Hepatocyte (in vitro differentiated cells): ENCODE results near the gene MVB12B. TPM values are rescaled to one million over a fixed set of nuclear protein-coding genes. Genes with fewer than 3 reads are reported as not detected.

ENCODE experiments used
- DNase-seq: peaks from one replicate; pipeline ENCODE4 v3.0.0-alpha.2; 2016; ENCODE audit warnings: low spot score
- H2AFZ ChIP-seq: fragments of 200-600 bp; sonication (generic); 2 replicates; pipeline ENCODE4 v1.6.0; 2016; ENCODE audit warnings: antibody characterized with exemption, mild to moderate bottlenecking
- H3K27ac ChIP-seq: fragments of 200-600 bp; sonication (generic); 2 replicates; pipeline ENCODE4 v1.5.1; 2016; ENCODE audit warnings: mild to moderate bottlenecking
- H3K27me3 ChIP-seq: fragments of 200-600 bp; sonication (generic); 2 replicates; pipeline ENCODE4 v1.6.1; 2016
- H3K36me3 ChIP-seq: fragments of 200-600 bp; sonication (generic); replicated peaks from 2 replicates; pipeline ENCODE4 v1.5.1; 2016; ENCODE audit warnings: low read depth; ENCODE audit not compliant: insufficient read depth
- H3K4me1 ChIP-seq: fragments of 200-600 bp; sonication (generic); 2 replicates; pipeline ENCODE4 v1.5.1; 2016; ENCODE audit warnings: mild to moderate bottlenecking, moderate library complexity; ENCODE audit not compliant: insufficient read depth
- H3K4me2 ChIP-seq: fragments of 200-600 bp; sonication (generic); 2 replicates; pipeline ENCODE4 v1.6.0; 2016
- H3K4me3 ChIP-seq: fragments of 200-600 bp; sonication (generic); 2 replicates; pipeline ENCODE4 v1.5.1; 2016; ENCODE audit warnings: mild to moderate bottlenecking
- H3K79me2 ChIP-seq: fragments of 200-600 bp; sonication (generic); 2 replicates; pipeline ENCODE4 v1.6.0; 2017; ENCODE audit warnings: mild to moderate bottlenecking
- H3K9me2 ChIP-seq: fragments of 200-600 bp; sonication (generic); replicated peaks from 2 replicates; pipeline ENCODE4 v1.6.0; 2017; ENCODE audit warnings: mild to moderate bottlenecking; ENCODE audit not compliant: insufficient read depth
- H3K9me3 ChIP-seq: fragments of 200-600 bp; sonication (generic); 2 replicates; pipeline ENCODE4 v1.5.1; 2016; ENCODE audit warnings: low read depth, mild to moderate bottlenecking
- H4K20me1 ChIP-seq: fragments of 200-600 bp; sonication (generic); 2 replicates; pipeline ENCODE4 v1.6.0; 2016; ENCODE audit warnings: mild to moderate bottlenecking; ENCODE audit not compliant: insufficient read depth, poor library complexity, severe bottlenecking
- EZH2 ChIP-seq: fragments of 200-600 bp; sonication (generic); IDR thresholded peaks from 2 replicates; pipeline ENCODE4 v1.6.1; 2016; ENCODE audit warnings: antibody characterized with exemption, mild to moderate bottlenecking, borderline replicate concordance
- EZH2phosphoT487 ChIP-seq: fragments of 200-600 bp; sonication (generic); IDR thresholded peaks from one replicate; pipeline ENCODE4 v1.6.1; 2018; ENCODE audit warnings: antibody characterized with exemption, mild to moderate bottlenecking, low read depth, moderate library complexity; ENCODE audit not compliant: unreplicated experiment, severe bottlenecking
- whole genome bisulfite sequencing: methylation state at CpG from one replicate; pipeline ENCODE4 v1.1.6; 2016; ENCODE audit warnings: low lambda C conversion rate; ENCODE audit errors: missing lambda C conversion rate; 5-methylcytosine and 5-hydroxymethylcytosine counted together
- polyA plus RNA-seq: library from polyadenylated mRNA; unstranded; fragments of >200 nt; fragmentation: Nextera tagmentation; extraction: Ambion mirVana; gene quantifications from 2 replicates; pipeline ENCODE4 v1.2.1, GENCODE V29; 2016
- total RNA-seq: library from RNA; depleted of rRNA; stranded (reverse); fragments of >200 nt; gene quantifications from 2 replicates; pipeline ENCODE4 v1.2.3, GENCODE V29; 2014
- TF ChIP-seq, protein P1 (sequence below): fragments of 200-600 bp; sonication (generic); IDR thresholded peaks from 2 replicates; pipeline ENCODE4 v1.5.1; 2016; ENCODE audit warnings: antibody characterized with exemption, mild to moderate bottlenecking; ENCODE audit not compliant: poor library complexity

The MVB12B gene
- total and polyA plus RNA-seq, 2 experiments from 2014 or later, result 11.8 to 12.1 TPM

GRCh38 chr9:126320158-126320922 is 6.3 kb upstream of the MVB12B start:
- H4K20me1 ChIP-seq, result no peaks in the 10 kb centered on the region
- no peak for DNase-seq
- H3K4me3 ChIP-seq, result no peak overlapping the region
- H3K9me3 ChIP-seq, result no peaks in the 10 kb centered on the region
- no peaks in the 10 kb centered on the region for H3K27me3 ChIP-seq
- no peaks in the 10 kb centered on the region for H3K9me2 ChIP-seq
- no peak overlapping the region for H2AFZ ChIP-seq
- 91% methylated on average over 4 of the region's 4 CpGs for WGBS
- no peak overlapping the region for H3K27ac ChIP-seq
- no peak for TF ChIP-seq EZH2phosphoT487
- TF ChIP-seq, protein P1, sequence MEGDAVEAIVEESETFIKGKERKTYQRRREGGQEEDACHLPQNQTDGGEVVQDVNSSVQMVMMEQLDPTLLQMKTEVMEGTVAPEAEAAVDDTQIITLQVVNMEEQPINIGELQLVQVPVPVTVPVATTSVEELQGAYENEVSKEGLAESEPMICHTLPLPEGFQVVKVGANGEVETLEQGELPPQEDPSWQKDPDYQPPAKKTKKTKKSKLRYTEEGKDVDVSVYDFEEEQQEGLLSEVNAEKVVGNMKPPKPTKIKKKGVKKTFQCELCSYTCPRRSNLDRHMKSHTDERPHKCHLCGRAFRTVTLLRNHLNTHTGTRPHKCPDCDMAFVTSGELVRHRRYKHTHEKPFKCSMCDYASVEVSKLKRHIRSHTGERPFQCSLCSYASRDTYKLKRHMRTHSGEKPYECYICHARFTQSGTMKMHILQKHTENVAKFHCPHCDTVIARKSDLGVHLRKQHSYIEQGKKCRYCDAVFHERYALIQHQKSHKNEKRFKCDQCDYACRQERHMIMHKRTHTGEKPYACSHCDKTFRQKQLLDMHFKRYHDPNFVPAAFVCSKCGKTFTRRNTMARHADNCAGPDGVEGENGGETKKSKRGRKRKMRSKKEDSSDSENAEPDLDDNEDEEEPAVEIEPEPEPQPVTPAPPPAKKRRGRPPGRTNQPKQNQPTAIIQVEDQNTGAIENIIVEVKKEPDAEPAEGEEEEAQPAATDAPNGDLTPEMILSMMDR, result no peak
- H3K79me2 ChIP-seq, result no peaks in the 10 kb centered on the region
- H3K4me2 ChIP-seq, result no peak overlapping the region
- H3K36me3 ChIP-seq, result no peaks in the 10 kb centered on the region
- no peaks in the 10 kb centered on the region for H3K4me1 ChIP-seq

DNA sequence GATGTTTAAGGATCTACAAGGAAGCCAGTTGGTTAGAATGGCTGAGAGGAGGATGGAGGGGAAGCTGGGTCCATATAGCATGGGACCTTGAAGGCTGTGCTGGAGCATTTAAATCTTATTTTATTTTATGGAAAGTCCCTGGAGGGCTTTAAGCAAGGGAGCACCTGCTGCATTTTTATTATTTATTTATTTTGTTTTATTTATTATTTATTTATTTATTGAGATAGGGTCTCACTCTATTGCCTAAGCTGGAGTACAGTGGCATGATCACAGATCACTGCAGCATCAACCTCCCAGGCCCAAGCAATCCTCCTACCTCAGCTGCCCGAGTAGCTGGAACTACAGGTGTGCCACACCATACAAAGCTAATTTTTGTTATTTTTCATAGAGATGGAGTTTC is 4.9 kb upstream of the MVB12B start:
- Histone ChIP-seq H3K27ac (no peak overlapping the region), H3K4me3 (no peak overlapping the region), H3K36me3 (no peaks in the 10 kb centered on the region), H3K4me2 (no peak overlapping the region), H3K9me3 (no peaks in the 10 kb centered on the region), H3K27me3 (no peaks in the 10 kb centered on the region), H3K79me2 (no peaks in the 10 kb centered on the region), H3K9me2 (no peaks in the 10 kb centered on the region), H2AFZ (no peak overlapping the region), H4K20me1 (no peaks in the 10 kb centered on the region), H3K4me1 (peaks cover 4% of the 10 kb centered on the region)
- WGBS, result 88% methylated on average over 1 of the region's 1 CpG
- no peak for TF ChIP-seq EZH2phosphoT487
- DNase-seq, result no peak

DNA sequence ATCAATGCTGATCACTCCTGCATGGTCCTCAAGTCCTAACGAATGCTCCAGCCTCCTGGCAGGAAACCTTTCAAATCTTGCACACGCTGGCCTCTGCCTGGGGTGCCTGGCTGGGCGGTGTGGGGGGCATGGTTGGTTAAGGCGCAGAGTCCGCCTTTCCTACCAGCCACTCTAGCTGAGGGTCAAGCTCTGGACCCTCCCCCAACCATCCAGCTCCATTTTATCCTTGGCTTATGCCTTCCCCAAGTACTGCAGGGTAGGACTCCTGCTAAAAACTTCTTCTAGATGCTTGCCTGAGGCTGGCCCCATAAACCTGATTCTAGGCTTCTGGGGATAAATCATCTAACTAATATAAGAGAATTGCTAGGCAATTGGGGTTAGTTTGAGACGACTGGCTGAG is 808 bp upstream of the MVB12B start:
- Histone ChIP-seq H3K9me2 (no peaks in the 10 kb centered on the region), H2AFZ (peak overlapping the region; percentile 98), H3K79me2 (peaks cover 33% of the 10 kb centered on the region), H3K36me3 (no peaks in the 10 kb centered on the region), H3K4me1 (peaks cover 11% of the 10 kb centered on the region), H3K4me2 (peak overlapping the region; percentile 97), H3K4me3 (peak overlapping the region; percentile 79), H3K27me3 (no peaks in the 10 kb centered on the region), H3K9me3 (no peaks in the 10 kb centered on the region), H4K20me1 (no peaks in the 10 kb centered on the region), H3K27ac (peak overlapping the region; percentile 92)
- TF ChIP-seq, protein P1, result no peak
- TF ChIP-seq EZH2, result no peak
- TF ChIP-seq EZH2phosphoT487, result no peak
- DNase-seq, result no peak
- 80% methylated on average over 6 of the region's 6 CpGs for WGBS

GRCh38 chr9:126327006-126327713 is 531 bp downstream of the MVB12B start:
- no peaks in the 10 kb centered on the region for H3K36me3 ChIP-seq
- peak overlapping the region; percentile 65 for H3K27ac ChIP-seq
- H3K4me1 ChIP-seq, result peaks cover 11% of the 10 kb centered on the region
- peak overlapping the region; percentile 78 for H2AFZ ChIP-seq
- no peaks in the 10 kb centered on the region for H3K9me3 ChIP-seq
- H3K9me2 ChIP-seq, result no peaks in the 10 kb centered on the region
- peak overlapping the region; percentile 55 for H3K4me3 ChIP-seq
- TF ChIP-seq EZH2, result no peak
- no peak for TF ChIP-seq EZH2phosphoT487
- TF ChIP-seq, protein P1, result peak; percentile 8
- H3K4me2 ChIP-seq, result peak overlapping the region; percentile 97
- no peaks in the 10 kb centered on the region for H4K20me1 ChIP-seq
- no peaks in the 10 kb centered on the region for H3K27me3 ChIP-seq
- DNase-seq, result no peak
- WGBS, result 19% methylated on average over 21 of the region's 59 CpGs
- peaks cover 46% of the 10 kb centered on the region for H3K79me2 ChIP-seq
